Smooth muscle cell (in vitro differentiated cells): ENCODE data around the gene AIMP1. TPM values are rescaled to one million over a fixed set of nuclear protein-coding genes. Genes with fewer than 3 reads are reported as not detected.

Experiments used
- DNase-seq: peaks from one replicate; lab custom pipeline; 2025; ENCODE audit not compliant: unreplicated experiment; lab: John Stamatoyannopoulos, UW
- H2AFZ ChIP-seq: fragments of 200-600 bp; sonication (generic); 2 replicates; pipeline ENCODE4 v1.6.0; 2016; ENCODE audit warnings: antibody characterized with exemption, low read depth, mild to moderate bottlenecking
- H3F3A ChIP-seq: fragments of 200-600 bp; sonication (generic); 2 replicates; pipeline ENCODE4 v1.6.0; 2017; ENCODE audit warnings: antibody characterized with exemption, low read depth
- H3K27ac ChIP-seq: fragments of 200-600 bp; sonication (generic); 2 replicates; pipeline ENCODE4 v1.5.1; 2016; ENCODE audit warnings: low read depth, mild to moderate bottlenecking
- H3K27me3 ChIP-seq: fragments of 200-600 bp; sonication (generic); 2 replicates; pipeline ENCODE4 v1.6.1; 2016; ENCODE audit warnings: low read depth, mild to moderate bottlenecking
- H3K36me3 ChIP-seq: fragments of 200-600 bp; sonication (generic); 2 replicates; pipeline ENCODE4 v1.5.1; 2016; ENCODE audit warnings: low read depth
- H3K4me1 ChIP-seq: fragments of 200-600 bp; sonication (generic); 2 replicates; pipeline ENCODE4 v1.5.1; 2016; ENCODE audit warnings: low read depth
- H3K4me2 ChIP-seq: fragments of 200-600 bp; sonication (generic); 2 replicates; pipeline ENCODE4 v1.6.0; 2016; ENCODE audit warnings: mild to moderate bottlenecking
- H3K4me3 ChIP-seq: fragments of 200-600 bp; sonication (generic); 2 replicates; pipeline ENCODE4 v1.5.1; 2016; ENCODE audit warnings: mild to moderate bottlenecking
- H3K79me2 ChIP-seq: fragments of 200-600 bp; sonication (generic); 2 replicates; pipeline ENCODE4 v1.6.0; 2016; ENCODE audit warnings: low read depth, mild to moderate bottlenecking
- H3K9ac ChIP-seq: fragments of 200-600 bp; sonication (generic); 2 replicates; pipeline ENCODE4 v1.6.0; 2016; ENCODE audit warnings: low read depth
- H3K9me3 ChIP-seq: fragments of 200-600 bp; sonication (generic); replicated peaks from 2 replicates; pipeline ENCODE4 v1.5.1; 2016; ENCODE audit warnings: low read depth
- H4K20me1 ChIP-seq: fragments of 200-600 bp; sonication (generic); 2 replicates; pipeline ENCODE4 v1.6.0; 2016; ENCODE audit warnings: low read depth
- WGBS: methylation state at CpG from one replicate; pipeline ENCODE4 v1.1.7; 2016; ENCODE audit warnings: low lambda C conversion rate; 5-methylcytosine and 5-hydroxymethylcytosine counted together
- polyA plus RNA-seq: library from polyadenylated mRNA; unstranded; fragments of >200 nt; fragmentation: Nextera tagmentation; extraction: Ambion mirVana; gene quantifications from 2 replicates; pipeline ENCODE4 v1.2.1, GENCODE V29; 2016
- total RNA-seq: library from RNA; depleted of rRNA; stranded (reverse); fragments of >200 nt; gene quantifications from 2 replicates; pipeline ENCODE4 v1.2.3, GENCODE V29; 2014
- TF ChIP-seq, protein P1 (sequence below): fragments of 200-600 bp; sonication (generic); IDR thresholded peaks from 2 replicates; pipeline ENCODE4 v1.5.1; 2017; ENCODE audit warnings: borderline replicate concordance, mild to moderate bottlenecking, antibody characterized with exemption; ENCODE audit not compliant: insufficient read depth, poor library complexity, severe bottlenecking

Gene AIMP1
- 35.1 and 40.4 TPM in 2 replicates for total RNA-seq
- polyA plus RNA-seq = 58.5 and 60.5 TPM in 2 replicates

DNA sequence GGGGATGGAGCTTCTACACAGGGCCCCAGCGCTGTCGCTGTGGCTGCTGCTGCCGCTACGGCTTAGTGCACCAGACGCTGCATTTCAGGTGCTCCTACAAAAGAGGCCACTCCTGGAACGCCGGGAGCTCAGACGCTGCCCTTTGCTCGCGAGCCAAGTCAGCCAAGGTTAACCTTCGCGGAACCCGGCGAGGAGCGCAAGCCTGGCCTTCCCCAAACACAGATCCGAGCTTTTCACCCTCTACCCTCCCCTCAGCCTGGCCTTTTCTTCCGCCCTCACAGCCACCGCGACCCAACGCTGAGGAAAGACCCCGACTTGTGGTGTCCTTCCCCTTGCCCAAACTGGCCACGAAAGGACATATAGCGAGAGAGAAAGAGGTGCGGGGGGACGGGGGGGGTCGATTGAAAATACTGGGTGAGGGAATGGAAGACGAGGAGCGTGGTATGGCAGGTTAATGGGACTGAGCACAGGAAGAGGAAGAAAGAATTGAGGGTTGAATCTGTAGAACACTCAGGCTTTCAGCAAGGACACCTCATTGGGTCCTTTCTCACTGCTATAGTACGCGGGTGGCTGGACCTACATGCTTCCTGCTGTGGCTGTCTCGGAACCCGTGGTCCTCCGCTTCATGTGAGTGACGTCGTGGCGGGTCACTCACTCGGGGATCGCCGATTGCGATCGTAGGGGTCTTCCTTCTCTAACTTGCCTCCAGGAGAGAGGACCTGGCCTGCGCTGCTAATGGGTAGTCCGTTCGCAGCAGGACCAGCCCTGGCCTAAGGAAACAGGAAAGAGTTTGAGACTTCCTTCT, at the start of gene AIMP1, which contains the start of gene TBCK:
Gene AIMP1 (plus strand): TSS at position 583 of the 805 bp plus-strand sequence. CDS start 8,460 bp downstream, outside the sequence.
Gene TBCK (minus strand): TSS at position 242 of the 805 bp plus-strand sequence. CDS start 7,249 bp downstream, outside the sequence.
- H3K36me3 ChIP-seq = no peaks in the 10 kb centered on the region
- peak within 1 kb of the TSS; percentile 99 for H3K27ac ChIP-seq
- TF ChIP-seq, protein P1, sequence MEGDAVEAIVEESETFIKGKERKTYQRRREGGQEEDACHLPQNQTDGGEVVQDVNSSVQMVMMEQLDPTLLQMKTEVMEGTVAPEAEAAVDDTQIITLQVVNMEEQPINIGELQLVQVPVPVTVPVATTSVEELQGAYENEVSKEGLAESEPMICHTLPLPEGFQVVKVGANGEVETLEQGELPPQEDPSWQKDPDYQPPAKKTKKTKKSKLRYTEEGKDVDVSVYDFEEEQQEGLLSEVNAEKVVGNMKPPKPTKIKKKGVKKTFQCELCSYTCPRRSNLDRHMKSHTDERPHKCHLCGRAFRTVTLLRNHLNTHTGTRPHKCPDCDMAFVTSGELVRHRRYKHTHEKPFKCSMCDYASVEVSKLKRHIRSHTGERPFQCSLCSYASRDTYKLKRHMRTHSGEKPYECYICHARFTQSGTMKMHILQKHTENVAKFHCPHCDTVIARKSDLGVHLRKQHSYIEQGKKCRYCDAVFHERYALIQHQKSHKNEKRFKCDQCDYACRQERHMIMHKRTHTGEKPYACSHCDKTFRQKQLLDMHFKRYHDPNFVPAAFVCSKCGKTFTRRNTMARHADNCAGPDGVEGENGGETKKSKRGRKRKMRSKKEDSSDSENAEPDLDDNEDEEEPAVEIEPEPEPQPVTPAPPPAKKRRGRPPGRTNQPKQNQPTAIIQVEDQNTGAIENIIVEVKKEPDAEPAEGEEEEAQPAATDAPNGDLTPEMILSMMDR = no peak
- H2AFZ ChIP-seq = peak within 1 kb of the TSS; percentile 93
- H3K9me3 ChIP-seq = no peaks in the 10 kb centered on the region
- WGBS = under 1% methylated on average over 44 of the region's 44 CpGs
- peak within 1 kb of the TSS; percentile 89 for H3K4me2 ChIP-seq
- peaks cover 20% of the 10 kb centered on the region for H3K4me1 ChIP-seq
- H3K4me3 ChIP-seq = peak within 1 kb of the TSS; percentile 92
- DNase-seq = peak; percentile 80
- no peaks in the 10 kb centered on the region for H3K27me3 ChIP-seq
- no peaks in the 10 kb centered on the region for H4K20me1 ChIP-seq
- peaks cover 81% of the 10 kb centered on the region for H3K79me2 ChIP-seq
- no peaks in the 10 kb centered on the region for H3F3A ChIP-seq
- H3K9ac ChIP-seq = peak within 1 kb of the TSS; percentile 99

DNA sequence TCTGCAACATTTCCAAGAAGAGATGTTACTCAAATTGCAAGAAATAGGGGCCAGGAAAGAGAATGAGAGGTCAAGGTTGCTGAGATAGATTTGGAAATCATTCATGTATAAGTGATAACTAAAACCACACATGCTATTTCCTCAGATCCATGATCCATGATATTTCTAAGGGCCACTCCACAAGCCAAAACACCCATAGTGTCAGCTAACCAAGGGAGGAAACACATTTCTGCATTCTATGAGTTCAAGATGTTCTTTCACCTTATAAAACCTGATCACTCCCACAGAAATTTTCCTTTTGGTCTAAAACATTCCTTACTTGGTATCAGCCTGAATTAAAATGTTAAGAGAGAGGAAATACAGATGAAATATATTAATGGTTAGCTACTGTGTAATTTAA, 47.6 kb upstream of the AIMP1 start:
- H2AFZ ChIP-seq = no peak overlapping the region
- H3K9me3 ChIP-seq = no peaks in the 10 kb centered on the region
- peaks cover 7% of the 10 kb centered on the region for H3K4me1 ChIP-seq
- H3K4me2 ChIP-seq = no peak overlapping the region
- no peaks in the 10 kb centered on the region for H3K36me3 ChIP-seq
- TF ChIP-seq, protein P1 = no peak
- no peaks in the 10 kb centered on the region for H4K20me1 ChIP-seq
- no peaks in the 10 kb centered on the region for H3F3A ChIP-seq
- H3K27me3 ChIP-seq = no peaks in the 10 kb centered on the region
- DNase-seq = no peak
- H3K79me2 ChIP-seq = peaks cover 3% of the 10 kb centered on the region
- H3K9ac ChIP-seq = no peak overlapping the region
- no peak overlapping the region for H3K27ac ChIP-seq
- H3K4me3 ChIP-seq = no peak overlapping the region

- 93% methylated on average over 2 of the region's 2 CpGs for WGBS
- Histone ChIP-seq H3K79me2 (peaks cover 3% of the 10 kb centered on the region), H3K27me3 (no peaks in the 10 kb centered on the region), H3K4me2 (no peak overlapping the region), H3F3A (no peaks in the 10 kb centered on the region), H3K4me1 (peaks cover 2% of the 10 kb centered on the region), H2AFZ (no peak overlapping the region), H3K9ac (no peak overlapping the region), H3K4me3 (no peak overlapping the region), H3K36me3 (no peaks in the 10 kb centered on the region), H4K20me1 (no peaks in the 10 kb centered on the region), H3K27ac (no peak overlapping the region), H3K9me3 (no peaks in the 10 kb centered on the region)
- no peak for DNase-seq
- TF ChIP-seq, protein P1 = no peak
Measured at GRCh38 chr4:106269711-106270110, 46.6 kb upstream of the AIMP1 start.

DNA sequence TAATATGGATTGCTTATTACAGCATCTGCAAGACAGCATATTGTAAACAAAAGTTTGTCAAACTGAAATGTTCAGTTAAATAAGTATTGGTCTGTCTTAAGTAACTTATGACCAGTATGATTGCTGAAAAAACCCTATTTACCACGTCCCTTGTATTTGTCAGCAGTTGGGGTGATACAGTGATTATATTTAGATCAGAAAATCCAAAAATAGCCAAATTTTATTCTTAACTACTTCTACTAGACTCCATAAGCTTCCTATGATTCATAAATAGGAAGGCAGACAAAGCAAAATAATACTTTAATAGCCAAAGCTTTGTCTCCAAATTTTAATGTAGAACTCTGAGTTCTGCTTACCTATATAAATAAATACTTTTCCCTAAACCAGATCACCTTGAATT, 45.6 kb upstream of the AIMP1 start:
- Histone ChIP-seq H3K4me2 (no peak overlapping the region), H3K9me3 (no peaks in the 10 kb centered on the region), H3K27me3 (no peaks in the 10 kb centered on the region), H3K27ac (no peak overlapping the region), H4K20me1 (no peaks in the 10 kb centered on the region), H3F3A (no peaks in the 10 kb centered on the region), H3K4me3 (no peak overlapping the region), H3K79me2 (peaks cover 3% of the 10 kb centered on the region), H3K36me3 (no peaks in the 10 kb centered on the region), H3K4me1 (no peaks in the 10 kb centered on the region), H2AFZ (no peak overlapping the region), H3K9ac (no peak overlapping the region)
- 95% methylated on average over 1 of the region's 1 CpG for WGBS
- DNase-seq = no peak
- TF ChIP-seq, protein P1 = no peak
